SJSA1 (cell line): ENCODE data around the gene ZGPAT. TPM values are rescaled to one million over a fixed set of nuclear protein-coding genes. Genes with fewer than 3 reads are reported as not detected.
A peak's percentile ranks its signal among the peaks of the same experiment; 100 is the strongest.

Source experiments
- DNase-seq, 2 experiments: peaks; one replicate each; pipeline ENCODE4 v3.0.0-alpha.2; 2015 to 2020; ENCODE audit warnings: low spot score in 2 of 2, low read depth in 1 of 2
- H3K27ac ChIP-seq: fragments of 250-450 bp; sonication (Bioruptor Pico); 2 replicates; pipeline ENCODE4 v1.5.1; 2020; ENCODE audit warnings: mild to moderate bottlenecking, moderate library complexity
- H3K27me3 ChIP-seq: fragments of 250-450 bp; sonication (Bioruptor Pico); replicated peaks from 2 replicates; pipeline ENCODE4 v1.5.1; 2020; ENCODE audit warnings: mild to moderate bottlenecking, moderate library complexity
- H3K36me3 ChIP-seq: fragments of 250-450 bp; sonication (Bioruptor Pico); 2 replicates; pipeline ENCODE4 v1.5.1; 2020; ENCODE audit warnings: mild to moderate bottlenecking
- H3K4me1 ChIP-seq: fragments of 250-450 bp; sonication (Bioruptor Pico); replicated peaks from 2 replicates; pipeline ENCODE4 v1.6.1; 2021; ENCODE audit warnings: mild to moderate bottlenecking
- H3K4me3 ChIP-seq: fragments of 250-450 bp; sonication (Bioruptor Pico); 2 replicates; pipeline ENCODE4 v1.5.1; 2020; ENCODE audit warnings: mild to moderate bottlenecking
- H3K9me3 ChIP-seq: fragments of 250-450 bp; sonication (Bioruptor Pico); replicated peaks from 2 replicates; pipeline ENCODE4 v1.5.1; 2020; ENCODE audit warnings: mild to moderate bottlenecking
- total RNA-seq: library from RNA; depleted of rRNA; stranded (reverse); fragments of >200 nt; shearing (Covaris generic); gene quantifications from 2 replicates; pipeline ENCODE4 v1.2.3, GENCODE V29; 2014

The ZGPAT gene
- total RNA-seq, 1 experiment from 2014 or later = 22.8 TPM

DNA sequence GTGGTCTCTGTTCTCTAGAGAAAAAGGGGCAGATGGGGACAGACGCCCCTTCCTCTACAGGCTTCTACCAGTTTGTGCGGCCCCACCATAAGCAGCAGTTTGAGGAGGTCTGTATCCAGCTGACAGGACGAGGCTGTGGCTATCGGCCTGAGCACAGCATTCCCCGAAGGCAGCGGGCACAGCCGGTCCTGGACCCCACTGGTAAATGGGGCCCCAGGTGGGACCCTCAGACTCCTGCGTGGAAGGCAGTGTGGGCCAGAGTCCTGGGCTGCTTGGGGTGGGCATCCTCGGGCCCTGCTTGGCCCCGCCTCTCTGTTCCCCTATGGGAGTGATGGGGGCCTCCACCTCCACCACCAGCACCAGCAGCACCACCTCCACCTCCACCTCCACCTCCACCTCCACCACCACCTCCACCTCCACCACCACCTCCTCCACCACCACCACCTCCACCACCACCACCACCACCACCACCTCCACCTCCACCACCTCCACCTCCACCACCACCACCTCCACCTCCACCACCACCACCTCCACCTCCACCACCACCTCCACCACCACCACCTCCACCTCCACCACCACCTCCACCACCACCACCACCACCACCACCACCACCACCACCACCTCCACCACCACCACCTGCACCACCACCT, 14.6 kb upstream of the ZGPAT start:
- H3K9me3 ChIP-seq = no peaks in the 10 kb centered on the region
- H3K27me3 ChIP-seq = no peaks in the 10 kb centered on the region
- H3K4me1 ChIP-seq = peaks cover 8% of the 10 kb centered on the region
- H3K27ac ChIP-seq = no peak overlapping the region
- H3K36me3 ChIP-seq = peaks cover 56% of the 10 kb centered on the region
- DNase-seq = no peak
- no peak overlapping the region for H3K4me3 ChIP-seq

DNA sequence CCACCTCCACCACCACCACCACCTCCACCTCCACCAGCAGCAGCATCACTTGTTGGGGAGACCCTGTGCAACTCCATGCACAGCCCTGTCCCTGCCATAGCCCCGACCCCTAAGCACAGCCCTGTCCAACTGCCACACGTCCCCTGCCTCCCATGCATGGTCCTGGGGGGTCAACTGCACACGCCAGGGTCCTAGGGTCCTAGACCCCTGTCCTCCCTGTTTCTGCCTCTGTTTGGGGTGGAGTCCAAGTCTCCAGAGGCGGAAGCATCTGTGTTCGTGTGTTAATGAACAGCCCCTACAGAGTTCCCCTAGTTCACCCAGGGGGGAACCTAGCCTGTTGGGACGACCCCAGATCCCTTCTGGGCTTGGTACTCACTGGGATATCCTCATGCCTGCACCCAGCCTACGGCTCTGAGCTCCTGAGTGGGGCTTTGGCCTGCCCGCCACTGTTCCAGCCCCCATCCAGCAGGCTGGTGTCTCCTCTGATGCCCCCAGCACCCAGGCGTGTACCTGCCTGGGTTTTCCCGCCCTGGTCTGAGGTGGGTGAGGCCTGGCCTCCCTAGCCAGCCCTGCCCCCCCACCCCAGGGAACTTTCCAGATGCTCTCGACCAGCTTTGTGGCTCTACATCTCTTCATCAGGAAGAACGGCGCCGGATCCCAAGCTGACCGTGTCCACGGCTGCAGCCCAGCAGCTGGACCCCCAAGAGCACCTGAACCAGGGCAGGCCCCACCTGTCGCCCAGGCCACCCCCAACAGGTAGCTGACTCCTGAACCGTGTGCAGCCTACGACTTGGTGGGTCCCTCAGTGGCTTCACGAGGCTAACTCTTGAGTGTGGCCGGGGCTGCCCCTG, 13.9 kb upstream of the ZGPAT start:
- Histone ChIP-seq H3K27ac (no peak overlapping the region), H3K4me1 (peaks cover 16% of the 10 kb centered on the region), H3K9me3 (no peaks in the 10 kb centered on the region), H3K4me3 (no peak overlapping the region), H3K36me3 (peaks cover 58% of the 10 kb centered on the region), H3K27me3 (no peaks in the 10 kb centered on the region)
- DNase-seq = no peak

DNA sequence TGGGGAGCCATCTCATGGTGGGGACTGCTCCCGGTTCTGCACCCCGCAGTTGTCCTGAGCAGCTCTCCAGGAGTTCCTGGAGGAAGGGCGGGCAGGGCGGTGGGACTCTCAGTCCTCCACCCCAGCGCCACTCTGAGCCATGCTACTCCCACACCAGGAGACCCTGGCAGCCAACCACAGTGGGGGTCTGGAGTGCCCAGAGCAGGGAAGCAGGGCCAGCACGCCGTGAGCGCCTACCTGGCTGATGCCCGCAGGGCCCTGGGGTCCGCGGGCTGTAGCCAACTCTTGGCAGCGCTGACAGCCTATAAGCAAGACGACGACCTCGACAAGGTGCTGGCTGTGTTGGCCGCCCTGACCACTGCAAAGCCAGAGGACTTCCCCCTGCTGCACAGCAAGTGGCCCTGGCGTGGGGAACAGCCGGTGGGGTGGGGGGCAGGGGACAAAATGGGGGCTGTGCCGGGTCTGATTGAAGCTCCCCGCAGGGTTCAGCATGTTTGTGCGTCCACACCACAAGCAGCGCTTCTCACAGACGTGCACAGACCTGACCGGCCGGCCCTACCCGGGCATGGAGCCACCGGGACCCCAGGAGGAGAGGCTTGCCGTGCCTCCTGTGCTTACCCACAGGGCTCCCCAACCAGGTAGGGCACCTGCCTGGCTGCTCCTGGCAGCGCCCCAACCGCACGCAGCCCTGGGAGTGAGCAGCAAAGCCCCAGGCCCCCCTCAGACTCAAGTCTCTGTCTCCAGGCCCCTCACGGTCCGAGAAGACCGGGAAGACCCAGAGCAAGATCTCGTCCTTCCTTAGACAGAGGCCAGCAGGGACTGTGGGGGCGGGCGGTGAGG, 13.0 kb upstream of the ZGPAT start:
- peaks cover 63% of the 10 kb centered on the region for H3K36me3 ChIP-seq
- no peak overlapping the region for H3K4me3 ChIP-seq
- no peak overlapping the region for H3K27ac ChIP-seq
- H3K4me1 ChIP-seq = peaks cover 24% of the 10 kb centered on the region
- H3K27me3 ChIP-seq = no peaks in the 10 kb centered on the region
- no peak for DNase-seq
- no peaks in the 10 kb centered on the region for H3K9me3 ChIP-seq

DNA sequence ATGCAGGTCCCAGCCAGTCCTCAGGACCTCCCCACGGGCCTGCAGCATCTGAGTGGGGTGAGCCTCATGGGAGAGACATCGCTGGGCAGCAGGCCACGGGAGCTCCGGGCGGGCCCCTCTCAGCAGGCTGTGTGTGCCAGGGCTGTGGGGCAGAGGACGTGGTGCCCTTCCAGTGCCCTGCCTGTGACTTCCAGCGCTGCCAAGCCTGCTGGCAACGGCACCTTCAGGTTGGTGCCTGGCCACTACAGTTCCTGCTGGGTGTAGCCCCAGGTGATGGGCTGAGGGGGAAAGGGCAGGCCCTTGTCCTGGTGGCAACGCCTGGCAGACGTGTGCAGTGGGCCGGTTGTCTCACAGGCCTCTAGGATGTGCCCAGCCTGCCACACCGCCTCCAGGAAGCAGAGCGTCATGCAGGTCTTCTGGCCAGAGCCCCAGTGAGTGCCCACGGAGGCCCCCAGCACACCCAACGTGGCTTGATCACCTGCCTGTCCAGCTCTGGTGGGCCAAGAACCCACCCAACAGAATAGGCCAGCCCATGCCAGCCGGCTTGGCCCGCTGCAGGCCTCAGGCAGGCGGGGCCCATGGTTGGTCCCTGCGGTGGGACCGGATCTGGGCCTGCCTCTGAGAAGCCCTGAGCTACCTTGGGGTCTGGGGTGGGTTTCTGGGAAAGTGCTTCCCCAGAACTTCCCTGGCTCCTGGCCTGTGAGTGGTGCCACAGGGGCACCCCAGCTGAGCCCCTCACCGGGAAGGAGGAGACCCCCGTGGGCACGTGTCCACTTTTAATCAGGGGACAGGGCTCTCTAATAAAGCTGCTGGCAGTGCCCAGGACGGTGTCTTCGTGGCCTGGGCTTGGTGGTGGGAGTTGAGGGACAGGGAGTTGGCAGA, 12.2 kb upstream of the ZGPAT start:
- H3K4me3 ChIP-seq = no peak overlapping the region
- H3K9me3 ChIP-seq = no peaks in the 10 kb centered on the region
- H3K27ac ChIP-seq = no peak overlapping the region
- no peak for DNase-seq
- H3K4me1 ChIP-seq = peaks cover 27% of the 10 kb centered on the region
- H3K36me3 ChIP-seq = peaks cover 68% of the 10 kb centered on the region
- no peaks in the 10 kb centered on the region for H3K27me3 ChIP-seq

DNA sequence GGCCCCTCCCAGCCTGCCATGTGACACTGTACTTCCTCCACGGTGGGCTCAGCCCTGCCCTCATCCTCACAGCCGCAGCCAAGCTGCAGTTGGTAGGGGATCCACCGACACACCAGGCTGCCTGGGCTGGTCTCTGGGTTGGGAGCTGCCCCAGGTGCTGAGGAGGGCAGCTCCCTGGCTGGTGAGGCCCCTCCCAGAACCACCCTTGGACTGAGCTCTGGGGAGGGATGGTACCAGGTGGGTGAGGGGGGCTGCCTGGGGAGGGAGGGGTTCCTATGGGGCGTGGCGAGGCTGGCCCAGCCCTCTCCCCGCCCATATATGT, 11.6 kb upstream of the ZGPAT start:
- Histone ChIP-seq H3K4me3 (no peak overlapping the region), H3K27me3 (no peaks in the 10 kb centered on the region), H3K4me1 (peaks cover 27% of the 10 kb centered on the region), H3K36me3 (peaks cover 67% of the 10 kb centered on the region), H3K9me3 (no peaks in the 10 kb centered on the region), H3K27ac (no peak overlapping the region)
- no peak for DNase-seq

DNA sequence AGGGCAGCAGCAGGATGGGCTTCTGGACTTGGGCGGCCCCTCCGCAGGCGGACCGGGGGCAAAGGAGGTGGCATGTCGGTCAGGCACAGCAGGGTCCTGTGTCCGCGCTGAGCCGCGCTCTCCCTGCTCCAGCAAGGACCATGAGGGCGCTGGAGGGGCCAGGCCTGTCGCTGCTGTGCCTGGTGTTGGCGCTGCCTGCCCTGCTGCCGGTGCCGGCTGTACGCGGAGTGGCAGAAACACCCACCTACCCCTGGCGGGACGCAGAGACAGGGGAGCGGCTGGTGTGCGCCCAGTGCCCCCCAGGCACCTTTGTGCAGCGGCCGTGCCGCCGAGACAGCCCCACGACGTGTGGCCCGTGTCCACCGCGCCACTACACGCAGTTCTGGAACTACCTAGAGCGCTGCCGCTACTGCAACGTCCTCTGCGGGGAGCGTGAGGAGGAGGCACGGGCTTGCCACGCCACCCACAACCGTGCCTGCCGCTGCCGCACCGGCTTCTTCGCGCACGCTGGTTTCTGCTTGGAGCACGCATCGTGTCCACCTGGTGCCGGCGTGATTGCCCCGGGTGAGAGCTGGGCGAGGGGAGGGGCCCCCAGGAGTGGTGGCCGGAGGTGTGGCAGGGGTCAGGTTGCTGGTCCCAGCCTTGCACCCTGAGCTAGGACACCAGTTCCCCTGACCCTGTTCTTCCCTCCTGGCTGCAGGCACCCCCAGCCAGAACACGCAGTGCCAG, 11.0 kb upstream of the ZGPAT start, which contains the start of gene TNFRSF6B:
TSS of gene TNFRSF6B (plus strand) at position 25 of the 729 bp plus-strand sequence. CDS start at position 141, 116 bp downstream.
- Histone ChIP-seq H3K4me1 (peaks cover 27% of the 10 kb centered on the region), H3K4me3 (no peak within 1 kb of the TSS), H3K36me3 (peaks cover 63% of the 10 kb centered on the region), H3K27me3 (no peaks in the 10 kb centered on the region), H3K27ac (no peak within 1 kb of the TSS), H3K9me3 (no peaks in the 10 kb centered on the region)
- DNase-seq = no peak

DNA sequence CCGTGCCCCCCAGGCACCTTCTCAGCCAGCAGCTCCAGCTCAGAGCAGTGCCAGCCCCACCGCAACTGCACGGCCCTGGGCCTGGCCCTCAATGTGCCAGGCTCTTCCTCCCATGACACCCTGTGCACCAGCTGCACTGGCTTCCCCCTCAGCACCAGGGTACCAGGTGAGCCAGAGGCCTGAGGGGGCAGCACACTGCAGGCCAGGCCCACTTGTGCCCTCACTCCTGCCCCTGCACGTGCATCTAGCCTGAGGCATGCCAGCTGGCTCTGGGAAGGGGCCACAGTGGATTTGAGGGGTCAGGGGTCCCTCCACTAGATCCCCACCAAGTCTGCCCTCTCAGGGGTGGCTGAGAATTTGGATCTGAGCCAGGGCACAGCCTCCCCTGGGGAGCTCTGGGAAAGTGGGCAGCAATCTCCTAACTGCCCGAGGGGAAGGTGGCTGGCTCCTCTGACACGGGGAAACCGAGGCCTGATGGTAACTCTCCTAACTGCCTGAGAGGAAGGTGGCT, 10.4 kb upstream of the ZGPAT start:
- no peaks in the 10 kb centered on the region for H3K9me3 ChIP-seq
- H3K27ac ChIP-seq = no peak overlapping the region
- H3K4me3 ChIP-seq = no peak overlapping the region

DNA sequence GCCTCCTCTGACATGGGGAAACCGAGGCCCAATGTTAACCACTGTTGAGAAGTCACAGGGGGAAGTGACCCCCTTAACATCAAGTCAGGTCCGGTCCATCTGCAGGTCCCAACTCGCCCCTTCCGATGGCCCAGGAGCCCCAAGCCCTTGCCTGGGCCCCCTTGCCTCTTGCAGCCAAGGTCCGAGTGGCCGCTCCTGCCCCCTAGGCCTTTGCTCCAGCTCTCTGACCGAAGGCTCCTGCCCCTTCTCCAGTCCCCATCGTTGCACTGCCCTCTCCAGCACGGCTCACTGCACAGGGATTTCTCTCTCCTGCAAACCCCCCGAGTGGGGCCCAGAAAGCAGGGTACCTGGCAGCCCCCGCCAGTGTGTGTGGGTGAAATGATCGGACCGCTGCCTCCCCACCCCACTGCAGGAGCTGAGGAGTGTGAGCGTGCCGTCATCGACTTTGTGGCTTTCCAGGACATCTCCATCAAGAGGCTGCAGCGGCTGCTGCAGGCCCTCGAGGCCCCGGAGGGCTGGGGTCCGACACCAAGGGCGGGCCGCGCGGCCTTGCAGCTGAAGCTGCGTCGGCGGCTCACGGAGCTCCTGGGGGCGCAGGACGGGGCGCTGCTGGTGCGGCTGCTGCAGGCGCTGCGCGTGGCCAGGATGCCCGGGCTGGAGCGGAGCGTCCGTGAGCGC, 9.8 kb upstream of the ZGPAT start:
- no peak overlapping the region for H3K4me3 ChIP-seq
- H3K27ac ChIP-seq = no peak overlapping the region
- H3K27me3 ChIP-seq = no peaks in the 10 kb centered on the region
- H3K36me3 ChIP-seq = peaks cover 67% of the 10 kb centered on the region
- DNase-seq = no peak
- peaks cover 27% of the 10 kb centered on the region for H3K4me1 ChIP-seq
- no peaks in the 10 kb centered on the region for H3K9me3 ChIP-seq

More for the DNA sequence above, 10.4 kb upstream of the ZGPAT start:
- no peaks in the 10 kb centered on the region for H3K27me3 ChIP-seq
- peaks cover 67% of the 10 kb centered on the region for H3K36me3 ChIP-seq
- no peak for DNase-seq
- H3K4me1 ChIP-seq = peaks cover 27% of the 10 kb centered on the region

DNA sequence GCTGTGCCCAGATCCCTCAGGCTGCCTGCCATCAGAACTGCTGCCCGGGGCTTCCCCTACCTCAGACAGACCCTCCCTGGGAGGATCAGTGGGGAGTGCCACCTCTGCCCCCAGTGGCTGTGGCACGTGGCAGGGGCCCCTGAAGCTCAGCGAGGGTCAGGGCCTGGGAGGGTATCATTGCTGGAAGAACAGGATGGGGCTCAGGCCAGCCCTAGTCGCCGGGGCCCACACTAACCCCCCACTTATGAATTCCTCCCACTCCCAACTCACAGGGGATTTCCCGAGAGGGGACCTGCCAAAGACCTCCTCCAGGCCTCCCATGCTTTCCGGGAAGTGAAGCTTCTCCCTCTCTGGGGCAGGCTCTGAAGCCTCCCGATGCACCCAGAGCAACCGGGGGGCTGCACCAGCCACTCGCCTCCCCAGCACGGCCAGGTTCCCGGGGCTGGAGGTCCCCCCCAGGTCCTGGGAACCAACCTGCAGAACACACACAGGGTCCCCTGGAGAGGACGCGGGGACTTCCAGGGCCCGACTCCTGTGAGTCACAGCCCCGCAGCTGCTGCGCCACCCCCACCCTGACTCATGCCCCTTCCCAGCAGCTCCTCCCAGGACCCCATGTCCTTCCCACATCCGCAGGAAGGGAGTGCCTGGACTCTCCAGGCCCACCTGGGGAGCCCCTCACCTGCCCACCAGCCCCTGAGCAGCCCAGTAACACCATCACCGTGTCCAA, 8.9 kb upstream of the ZGPAT start:
- H3K27ac ChIP-seq = peak overlapping the region; percentile 92
- no peak overlapping the region for H3K4me3 ChIP-seq
- peaks cover 70% of the 10 kb centered on the region for H3K36me3 ChIP-seq
- peaks cover 27% of the 10 kb centered on the region for H3K4me1 ChIP-seq
- peak; percentile 91 to 95 for DNase-seq
- no peaks in the 10 kb centered on the region for H3K9me3 ChIP-seq
- H3K27me3 ChIP-seq = no peaks in the 10 kb centered on the region

DNA sequence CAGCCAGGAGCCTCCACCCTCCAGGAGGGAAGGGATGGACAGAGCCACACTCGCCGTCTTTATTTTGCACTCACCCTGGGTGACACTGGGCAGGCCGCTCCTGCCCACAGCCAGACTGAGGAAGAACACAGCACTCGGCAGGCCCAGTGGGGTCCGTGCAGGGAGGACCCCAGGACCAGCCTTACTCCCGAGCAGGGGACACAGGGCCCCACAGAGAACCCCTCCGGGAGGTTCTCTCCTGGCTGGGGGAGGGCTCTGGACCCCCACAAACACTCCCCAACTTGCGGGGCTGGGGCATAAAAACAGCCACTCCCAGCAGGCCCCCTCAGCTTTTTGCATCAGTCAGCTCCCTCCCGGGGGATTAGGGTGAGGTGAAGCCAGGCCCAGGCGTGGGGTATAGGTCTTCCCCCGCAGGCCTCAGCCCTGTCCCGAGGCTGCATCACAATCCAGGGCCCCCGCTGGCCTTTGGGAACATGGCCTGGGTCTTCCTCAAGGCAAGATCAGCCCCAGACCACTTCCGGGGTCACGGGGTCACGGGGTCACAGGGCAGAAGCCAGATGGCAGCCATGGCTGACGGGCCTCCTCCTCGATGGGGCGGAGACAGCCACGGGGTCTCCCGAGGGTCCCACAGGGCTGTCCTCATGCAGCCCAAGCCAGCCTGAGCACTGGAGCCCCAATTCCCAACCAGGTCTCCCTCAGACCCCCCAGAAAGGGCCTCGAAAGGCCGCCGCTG, 8.2 kb upstream of the ZGPAT start:
- Histone ChIP-seq H3K4me3 (no peak overlapping the region), H3K36me3 (peaks cover 70% of the 10 kb centered on the region), H3K27me3 (no peaks in the 10 kb centered on the region), H3K27ac (peak overlapping the region; percentile 92), H3K9me3 (no peaks in the 10 kb centered on the region), H3K4me1 (peaks cover 27% of the 10 kb centered on the region)
- no peak for DNase-seq
